GM23338 (cell line): ENCODE results near the gene KAZN. TPM values are rescaled to one million over a fixed set of nuclear protein-coding genes. Genes with fewer than 3 reads are reported as not detected.

Experiments
- ATAC-seq: fragments of 200-7000 bp; cut with Tn5 transposase; 3 replicates; pipeline ENCODE4 v1.9.1; 2020
- DNase-seq: peaks from one replicate; pipeline ENCODE4 v3.0.0-alpha.2; 2015; ENCODE audit warnings: low spot score
- H2AFZ ChIP-seq: fragments of 200-600 bp; sonication (generic); 2 replicates; pipeline ENCODE4 v1.8.0; 2016; ENCODE audit warnings: antibody characterized with exemption, mild to moderate bottlenecking, moderate library complexity
- H3F3A ChIP-seq: fragments of 200-600 bp; sonication (generic); replicated peaks from 2 replicates; pipeline ENCODE4 v1.8.0; 2017; ENCODE audit warnings: antibody characterized with exemption, mixed run types, low read depth
- H3K27ac ChIP-seq: fragments of 200-600 bp; sonication (generic); 2 replicates; pipeline ENCODE4 v1.6.1; 2016; ENCODE audit warnings: low read depth
- H3K27me3 ChIP-seq: fragments of 200-600 bp; sonication (generic); 2 replicates; pipeline ENCODE4 v1.8.0; 2016; ENCODE audit warnings: mild to moderate bottlenecking, mixed run types, moderate library complexity; ENCODE audit not compliant: insufficient read depth
- H3K36me3 ChIP-seq: fragments of 200-600 bp; sonication (generic); 2 replicates; pipeline ENCODE4 v1.8.0; 2016; ENCODE audit warnings: mild to moderate bottlenecking; ENCODE audit not compliant: insufficient read depth
- H3K4me1 ChIP-seq: fragments of 200-600 bp; sonication (generic); 2 replicates; pipeline ENCODE4 v1.8.0; 2016; ENCODE audit warnings: mild to moderate bottlenecking, moderate library complexity; ENCODE audit not compliant: insufficient read depth
- H3K4me2 ChIP-seq: fragments of 200-600 bp; sonication (generic); 2 replicates; pipeline ENCODE4 v1.7.1; 2017; ENCODE audit warnings: mixed run types
- H3K4me3 ChIP-seq: fragments of 200-600 bp; sonication (generic); 2 replicates; pipeline ENCODE4 v1.6.1; 2016; ENCODE audit warnings: mixed run types
- H3K79me2 ChIP-seq: fragments of 200-600 bp; sonication (generic); replicated peaks from 2 replicates; pipeline ENCODE4 v1.8.0; 2017; ENCODE audit warnings: mild to moderate bottlenecking; ENCODE audit not compliant: insufficient read depth
- H3K9me2 ChIP-seq: fragments of 200-600 bp; sonication (generic); 2 replicates; pipeline ENCODE4 v1.8.0; 2017; ENCODE audit not compliant: insufficient read depth
- H4K20me1 ChIP-seq: fragments of 200-600 bp; sonication (generic); replicated peaks from 2 replicates; pipeline ENCODE4 v1.8.0; 2017; ENCODE audit warnings: mild to moderate bottlenecking; ENCODE audit not compliant: insufficient read depth
- H3K27ac Mint-ChIP-seq: 2 replicates; pipeline ENCODE4 v1.8.0; 2020; ENCODE audit warnings: inconsistent platforms, mild to moderate bottlenecking, moderate library complexity, mixed read lengths
- H3K27me3 Mint-ChIP-seq: 3 replicates; pipeline ENCODE4 v1.8.0; 2022; ENCODE audit warnings: low read depth, mild to moderate bottlenecking, moderate library complexity, mixed read lengths, inconsistent platforms; ENCODE audit not compliant: insufficient read depth, poor library complexity
- H3K36me3 Mint-ChIP-seq: 3 replicates; pipeline ENCODE4 v1.8.0; 2021; ENCODE audit warnings: low read depth, mild to moderate bottlenecking, inconsistent platforms, moderate library complexity, mixed read lengths
- H3K4me1 Mint-ChIP-seq: 3 replicates; pipeline ENCODE4 v1.8.0; 2020; ENCODE audit warnings: mild to moderate bottlenecking, inconsistent platforms, mixed read lengths
- H3K4me3 Mint-ChIP-seq: 3 replicates; pipeline ENCODE4 v1.8.0; 2021; ENCODE audit warnings: moderate library complexity, mild to moderate bottlenecking, inconsistent platforms, mixed read lengths
- H3K9me3 Mint-ChIP-seq: 3 replicates; pipeline ENCODE4 v1.8.0; 2020; ENCODE audit warnings: moderate library complexity, mild to moderate bottlenecking, inconsistent platforms, mixed read lengths
- CREB1 ChIP-seq: fragments of 250-450 bp; sonication (Bioruptor Pico); IDR thresholded peaks from 2 replicates; pipeline ENCODE4 v1.5.0; 2020; ENCODE audit warnings: low read depth, mild to moderate bottlenecking, moderate library complexity
- EZH2 ChIP-seq: fragments of 200-600 bp; sonication (generic); IDR thresholded peaks from one replicate; pipeline ENCODE4 v1.8.0; 2017; ENCODE audit warnings: antibody characterized with exemption, mild to moderate bottlenecking, low read depth; ENCODE audit not compliant: unreplicated experiment
- EZH2phosphoT487 ChIP-seq: fragments of 200-600 bp; sonication (generic); IDR thresholded peaks from one replicate; pipeline ENCODE4 v1.8.1; 2018; ENCODE audit warnings: antibody characterized with exemption; ENCODE audit not compliant: unreplicated experiment
- JUNB ChIP-seq: IDR thresholded peaks from one replicate; pipeline ENCODE4 v1.6.1; 2016; ENCODE audit warnings: antibody characterized with exemption; ENCODE audit not compliant: unreplicated experiment
- STAT1 ChIP-seq: IDR thresholded peaks from one replicate; pipeline ENCODE4 v1.6.1; 2016; ENCODE audit warnings: antibody characterized with exemption; ENCODE audit not compliant: unreplicated experiment
- ZNF114 ChIP-seq: fragments of 250-450 bp; sonication (Bioruptor Pico); IDR thresholded peaks from 2 replicates; pipeline ENCODE4 v1.5.0; 2020; ENCODE audit warnings: mild to moderate bottlenecking, moderate library complexity
- ZNF331 ChIP-seq: fragments of 250-450 bp; sonication (Bioruptor Pico); IDR thresholded peaks from 2 replicates; pipeline ENCODE4 v1.5.0; 2020; ENCODE audit warnings: low read depth, mild to moderate bottlenecking, moderate library complexity
- polyA plus RNA-seq: library from polyadenylated mRNA; unstranded; fragments of >200 nt; fragmentation: Nextera tagmentation; extraction: Ambion mirVana; gene quantifications from 2 replicates; pipeline ENCODE4 v1.2.1, GENCODE V29; 2016
- total RNA-seq: library from RNA; depleted of rRNA; stranded (reverse); fragments of >200 nt; shearing (Covaris generic); gene quantifications from 2 replicates; pipeline ENCODE4 v1.2.3, GENCODE V29; 2014
- TF ChIP-seq, protein P1 (sequence below): IDR thresholded peaks from 2 replicates; pipeline ENCODE4 v1.6.1; 2016; ENCODE audit warnings: antibody characterized with exemption
- TF ChIP-seq, protein P2 (sequence below): fragments of 250-450 bp; sonication (Bioruptor Pico); IDR thresholded peaks from 2 replicates; pipeline ENCODE4 v1.5.0; 2020; ENCODE audit warnings: mild to moderate bottlenecking, moderate library complexity

Gene KAZN
- total and polyA plus RNA-seq, 2 experiments from 2014 or later: 9.9 to 15.0 TPM

DNA sequence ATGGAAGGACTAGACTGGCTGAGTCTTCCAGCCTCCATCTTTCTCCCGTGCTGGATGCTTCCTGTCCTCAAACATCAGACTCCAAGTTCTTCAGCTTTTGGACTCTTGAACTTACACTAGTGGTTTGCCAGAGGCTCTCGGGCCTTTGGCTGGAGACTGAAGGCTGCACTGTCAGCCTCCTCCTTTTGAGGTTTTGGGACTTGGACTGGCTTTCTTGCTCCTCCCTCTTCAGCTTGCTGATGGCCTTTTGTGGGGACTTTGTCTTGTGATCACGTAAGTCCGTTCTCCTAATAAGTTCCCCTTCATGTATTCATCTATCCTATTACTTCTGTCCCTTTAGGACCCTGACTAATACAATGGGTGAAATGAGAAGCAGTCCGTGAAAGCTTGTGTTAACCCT lies 196.4 kb downstream of the KAZN start:
- Histone ChIP-seq H3K27ac (no peak overlapping the region), H3K4me2 (no peak overlapping the region), H3K27me3 (no peaks in the 10 kb centered on the region), H3K79me2 (no peaks in the 10 kb centered on the region), H3K9me2 (no peaks in the 10 kb centered on the region), H3K36me3 (no peaks in the 10 kb centered on the region), H3F3A (no peaks in the 10 kb centered on the region), H2AFZ (no peak overlapping the region), H4K20me1 (no peaks in the 10 kb centered on the region), H3K4me1 (no peaks in the 10 kb centered on the region), H3K4me3 (no peak overlapping the region)
- no peak for ATAC-seq
- DNase-seq: no peak
- no peak overlapping the region for H3K4me3 Mint-ChIP-seq
- H3K4me1 Mint-ChIP-seq: peaks cover 2% of the 10 kb centered on the region; the same call in 2 of the 3 replicates
- TF ChIP-seq STAT1 (no peak), EZH2phosphoT487 (no peak), ZNF114 (no peak), JUNB (no peak), CREB1 (CRISPR knock-in tag) (no peak), EZH2 (no peak), ZNF331 (CRISPR knock-in tag) (no peak)
- TF ChIP-seq, protein P1, sequence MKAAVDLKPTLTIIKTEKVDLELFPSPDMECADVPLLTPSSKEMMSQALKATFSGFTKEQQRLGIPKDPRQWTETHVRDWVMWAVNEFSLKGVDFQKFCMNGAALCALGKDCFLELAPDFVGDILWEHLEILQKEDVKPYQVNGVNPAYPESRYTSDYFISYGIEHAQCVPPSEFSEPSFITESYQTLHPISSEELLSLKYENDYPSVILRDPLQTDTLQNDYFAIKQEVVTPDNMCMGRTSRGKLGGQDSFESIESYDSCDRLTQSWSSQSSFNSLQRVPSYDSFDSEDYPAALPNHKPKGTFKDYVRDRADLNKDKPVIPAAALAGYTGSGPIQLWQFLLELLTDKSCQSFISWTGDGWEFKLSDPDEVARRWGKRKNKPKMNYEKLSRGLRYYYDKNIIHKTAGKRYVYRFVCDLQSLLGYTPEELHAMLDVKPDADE: no peak
- TF ChIP-seq, protein P2, sequence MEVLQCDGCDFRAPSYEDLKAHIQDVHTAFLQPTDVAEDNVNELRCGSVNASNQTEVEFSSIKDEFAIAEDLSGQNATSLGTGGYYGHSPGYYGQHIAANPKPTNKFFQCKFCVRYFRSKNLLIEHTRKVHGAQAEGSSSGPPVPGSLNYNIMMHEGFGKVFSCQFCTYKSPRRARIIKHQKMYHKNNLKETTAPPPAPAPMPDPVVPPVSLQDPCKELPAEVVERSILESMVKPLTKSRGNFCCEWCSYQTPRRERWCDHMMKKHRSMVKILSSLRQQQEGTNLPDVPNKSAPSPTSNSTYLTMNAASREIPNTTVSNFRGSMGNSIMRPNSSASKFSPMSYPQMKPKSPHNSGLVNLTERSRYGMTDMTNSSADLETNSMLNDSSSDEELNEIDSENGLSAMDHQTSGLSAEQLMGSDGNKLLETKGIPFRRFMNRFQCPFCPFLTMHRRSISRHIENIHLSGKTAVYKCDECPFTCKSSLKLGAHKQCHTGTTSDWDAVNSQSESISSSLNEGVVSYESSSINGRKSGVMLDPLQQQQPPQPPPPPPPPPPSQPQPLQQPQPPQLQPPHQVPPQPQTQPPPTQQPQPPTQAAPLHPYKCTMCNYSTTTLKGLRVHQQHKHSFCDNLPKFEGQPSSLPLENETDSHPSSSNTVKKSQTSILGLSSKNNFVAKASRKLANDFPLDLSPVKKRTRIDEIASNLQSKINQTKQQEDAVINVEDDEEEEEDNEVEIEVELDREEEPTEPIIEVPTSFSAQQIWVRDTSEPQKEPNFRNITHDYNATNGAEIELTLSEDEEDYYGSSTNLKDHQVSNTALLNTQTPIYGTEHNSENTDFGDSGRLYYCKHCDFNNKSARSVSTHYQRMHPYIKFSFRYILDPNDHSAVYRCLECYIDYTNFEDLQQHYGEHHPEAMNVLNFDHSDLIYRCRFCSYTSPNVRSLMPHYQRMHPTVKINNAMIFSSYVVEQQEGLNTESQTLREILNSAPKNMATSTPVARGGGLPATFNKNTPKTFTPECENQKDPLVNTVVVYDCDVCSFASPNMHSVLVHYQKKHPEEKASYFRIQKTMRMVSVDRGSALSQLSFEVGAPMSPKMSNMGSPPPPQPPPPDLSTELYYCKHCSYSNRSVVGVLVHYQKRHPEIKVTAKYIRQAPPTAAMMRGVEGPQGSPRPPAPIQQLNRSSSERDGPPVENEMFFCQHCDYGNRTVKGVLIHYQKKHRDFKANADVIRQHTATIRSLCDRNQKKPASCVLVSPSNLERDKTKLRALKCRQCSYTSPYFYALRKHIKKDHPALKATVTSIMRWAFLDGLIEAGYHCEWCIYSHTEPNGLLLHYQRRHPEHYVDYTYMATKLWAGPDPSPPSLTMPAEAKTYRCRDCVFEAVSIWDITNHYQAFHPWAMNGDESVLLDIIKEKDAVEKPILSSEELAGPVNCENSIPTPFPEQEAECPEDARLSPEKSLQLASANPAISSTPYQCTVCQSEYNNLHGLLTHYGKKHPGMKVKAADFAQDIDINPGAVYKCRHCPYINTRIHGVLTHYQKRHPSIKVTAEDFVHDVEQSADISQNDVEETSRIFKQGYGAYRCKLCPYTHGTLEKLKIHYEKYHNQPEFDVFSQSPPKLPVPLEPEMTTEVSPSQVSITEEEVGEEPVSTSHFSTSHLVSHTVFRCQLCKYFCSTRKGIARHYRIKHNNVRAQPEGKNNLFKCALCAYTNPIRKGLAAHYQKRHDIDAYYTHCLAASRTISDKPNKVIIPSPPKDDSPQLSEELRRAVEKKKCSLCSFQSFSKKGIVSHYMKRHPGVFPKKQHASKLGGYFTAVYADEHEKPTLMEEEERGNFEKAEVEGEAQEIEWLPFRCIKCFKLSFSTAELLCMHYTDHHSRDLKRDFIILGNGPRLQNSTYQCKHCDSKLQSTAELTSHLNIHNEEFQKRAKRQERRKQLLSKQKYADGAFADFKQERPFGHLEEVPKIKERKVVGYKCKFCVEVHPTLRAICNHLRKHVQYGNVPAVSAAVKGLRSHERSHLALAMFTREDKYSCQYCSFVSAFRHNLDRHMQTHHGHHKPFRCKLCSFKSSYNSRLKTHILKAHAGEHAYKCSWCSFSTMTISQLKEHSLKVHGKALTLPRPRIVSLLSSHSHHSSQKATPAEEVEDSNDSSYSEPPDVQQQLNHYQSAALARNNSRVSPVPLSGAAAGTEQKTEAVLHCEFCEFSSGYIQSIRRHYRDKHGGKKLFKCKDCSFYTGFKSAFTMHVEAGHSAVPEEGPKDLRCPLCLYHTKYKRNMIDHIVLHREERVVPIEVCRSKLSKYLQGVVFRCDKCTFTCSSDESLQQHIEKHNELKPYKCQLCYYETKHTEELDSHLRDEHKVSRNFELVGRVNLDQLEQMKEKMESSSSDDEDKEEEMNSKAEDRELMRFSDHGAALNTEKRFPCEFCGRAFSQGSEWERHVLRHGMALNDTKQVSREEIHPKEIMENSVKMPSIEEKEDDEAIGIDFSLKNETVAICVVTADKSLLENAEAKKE (CRISPR knock-in tag): no peak
- H3K27me3 Mint-ChIP-seq: peaks cover 12% of the 10 kb centered on the region
- no peak overlapping the region for H3K27ac Mint-ChIP-seq
- H3K36me3 Mint-ChIP-seq: no peaks in the 10 kb centered on the region; the same call in 2 of the 3 replicates
- no peaks in the 10 kb centered on the region; the same call in 2 of the 3 replicates for H3K9me3 Mint-ChIP-seq
